GM12891 (cell line): ENCODE results near the gene VAMP8.
A peak's percentile ranks its signal among the peaks of the same experiment; 100 is the strongest.
"Not testable (repeated sequence)": the region's sequence is repeated elsewhere in the genome, so short reads cannot be mapped to it uniquely, and the experiment has no call there.

Source experiments
- DNase-seq: peaks from one replicate; pipeline ENCODE4 v3.0.0; 2011; ENCODE audit warnings: low spot score; ENCODE audit not compliant: insufficient read length
- FAIRE-seq: peaks from 2 replicates; lab custom pipeline; 2011; peaks lifted over from hg19 to GRCh38; lab: Jason Lieb, UNC
- PAX5 ChIP-seq: IDR thresholded peaks from 2 replicates; pipeline ENCODE4 v1.6.1; 2011; ENCODE audit warnings: low read length, moderate library complexity, mild to moderate bottlenecking; ENCODE audit not compliant: insufficient read depth, severe bottlenecking
- POLR2A ChIP-seq: IDR thresholded peaks from 2 replicates; pipeline ENCODE4 v1.6.1; 2011; ENCODE audit warnings: low read depth, low read length, control low read depth
- POLR2AphosphoS5 ChIP-seq: IDR thresholded peaks from 2 replicates; pipeline ENCODE4 v1.6.1; 2011; ENCODE audit warnings: low read depth, low read length, control low read depth
- POU2F2 ChIP-seq: IDR thresholded peaks from 2 replicates; pipeline ENCODE4 v1.6.1; 2011; ENCODE audit warnings: low read depth, mild to moderate bottlenecking, control low read depth, low read length, moderate library complexity
- SPI1 ChIP-seq: IDR thresholded peaks from 2 replicates; pipeline ENCODE4 v1.6.1; 2011; ENCODE audit warnings: low read depth, low read length, control low read depth
- TAF1 ChIP-seq: IDR thresholded peaks from 2 replicates; pipeline ENCODE4 v1.6.1; 2011; ENCODE audit warnings: low read depth, low read length, control low read depth

VAMP8 gene

GRCh38 chr2:85596486-85597143, 19.2 kb downstream of the VAMP8 start:
- DNase-seq (no peak), FAIRE-seq (no peak)
- no peak for TF ChIP-seq TAF1
- no peak for TF ChIP-seq POU2F2
- no peak for TF ChIP-seq PAX5
- TF ChIP-seq POLR2A = no peak
- no peak for TF ChIP-seq SPI1
- no peak for TF ChIP-seq POLR2AphosphoS5

DNA sequence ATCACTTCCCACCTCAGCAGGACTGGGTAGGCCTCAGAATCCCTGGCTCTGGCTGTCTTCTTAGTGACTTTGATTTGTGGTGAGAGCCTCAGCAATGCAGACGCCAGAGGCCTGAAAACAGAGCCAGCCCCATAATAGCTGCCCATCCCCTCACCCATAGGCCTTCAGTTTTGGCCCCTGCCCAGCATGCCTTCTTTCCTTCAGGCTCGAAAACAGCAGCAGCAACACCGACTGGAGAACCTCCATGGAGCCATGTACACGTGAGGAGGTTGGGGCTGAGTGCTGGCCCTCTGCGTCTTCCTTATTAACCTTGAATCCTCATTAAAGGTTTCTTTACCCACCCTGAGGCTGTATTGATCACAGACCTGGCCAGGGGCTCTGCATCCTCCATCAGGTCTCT, 19.9 kb downstream of the VAMP8 start:
- TF ChIP-seq TAF1 = no peak
- TF ChIP-seq POLR2AphosphoS5 = no peak
- TF ChIP-seq POU2F2 = no peak
- TF ChIP-seq SPI1 = no peak
- no peak for TF ChIP-seq PAX5
- no peak for TF ChIP-seq POLR2A
- no peak for FAIRE-seq

DNA sequence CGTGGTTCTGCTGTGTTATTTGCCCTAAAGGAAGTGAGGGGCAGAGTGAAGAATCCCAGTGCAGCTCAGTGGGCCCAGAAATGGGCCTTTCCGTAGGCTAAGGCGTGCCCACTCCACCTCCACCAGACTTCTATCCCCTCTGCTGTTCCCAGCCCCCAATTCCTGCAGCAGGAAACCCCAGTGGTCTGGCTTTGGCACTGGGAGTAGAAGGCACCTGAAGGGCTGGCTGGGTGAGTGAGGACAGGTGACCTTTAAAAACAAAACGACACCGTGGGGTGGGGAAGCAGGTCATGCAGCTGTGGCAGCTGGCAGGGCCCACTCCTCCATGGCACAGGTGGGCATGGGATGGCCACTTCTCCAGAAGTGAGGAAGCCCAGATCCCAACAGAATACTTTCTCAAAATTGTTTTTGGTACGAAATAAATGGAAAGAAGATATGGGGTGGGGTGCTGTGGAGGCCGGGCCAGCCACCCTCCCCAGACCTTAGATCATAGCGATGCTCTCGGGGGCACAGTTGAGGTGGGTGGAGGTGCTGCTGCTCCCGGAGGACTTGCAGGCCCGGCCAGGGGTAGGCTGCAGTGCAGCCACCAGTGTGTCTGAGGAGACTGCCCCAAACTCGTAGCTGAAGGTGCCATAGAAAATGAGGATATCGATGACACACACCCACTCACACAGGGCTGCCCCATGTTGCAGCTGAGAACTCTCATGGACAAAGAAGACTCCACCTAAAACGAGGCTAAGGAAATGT, 21.4 kb downstream of the VAMP8 start:
- DNase-seq = no peak
- no peak for FAIRE-seq
- no peak for TF ChIP-seq TAF1
- no peak for TF ChIP-seq POLR2AphosphoS5
- TF ChIP-seq POLR2A = no peak
- no peak for TF ChIP-seq POU2F2
- TF ChIP-seq PAX5 = no peak
- no peak for TF ChIP-seq SPI1

More for the DNA sequence above, 19.9 kb downstream of the VAMP8 start:
- DNase-seq = no peak

DNA sequence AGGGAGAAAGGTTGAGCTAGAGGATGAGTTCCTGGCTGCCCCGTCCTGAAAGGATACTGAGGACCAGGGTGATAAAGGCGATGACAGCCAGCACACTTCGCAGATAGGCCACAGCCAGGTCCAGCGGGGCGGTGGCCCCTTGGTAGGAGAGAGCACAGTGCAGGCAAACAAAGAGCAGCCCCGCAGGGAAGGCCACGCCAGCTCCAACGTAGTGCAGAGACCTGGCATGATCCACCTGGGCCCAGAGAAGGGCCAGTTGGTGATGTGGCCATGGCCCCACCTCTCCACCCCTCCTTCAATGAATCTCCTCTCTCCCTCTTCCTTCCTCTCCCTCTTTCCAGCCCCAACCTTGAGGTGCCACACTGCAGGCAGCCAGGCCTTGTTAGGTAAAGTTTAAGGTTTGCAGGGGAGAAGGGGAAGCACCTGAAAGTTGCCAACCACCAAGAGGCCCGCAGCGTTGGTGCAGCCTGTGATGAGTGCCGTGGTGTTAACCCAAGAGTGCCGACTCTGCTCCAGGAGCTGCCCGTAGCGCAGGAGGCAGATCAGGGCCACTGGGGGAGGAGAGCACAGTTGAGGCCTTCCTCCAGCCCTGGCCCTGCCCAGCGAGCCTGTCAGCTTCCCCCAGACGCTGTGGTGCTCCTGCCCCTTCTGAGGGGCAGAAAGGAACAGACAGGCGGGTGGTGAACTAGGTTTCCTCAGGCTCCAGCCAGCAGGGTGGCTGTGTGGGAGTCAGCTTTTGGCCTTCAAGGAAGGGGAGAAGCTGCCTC, 22.3 kb downstream of the VAMP8 start:
- FAIRE-seq (no peak), DNase-seq (no peak)
- TF ChIP-seq TAF1 = no peak
- 0 out of 2 replicates have a peak, but pooled peaks have one; percentile 15 for TF ChIP-seq POLR2AphosphoS5
- no peak for TF ChIP-seq POLR2A
- TF ChIP-seq POU2F2 = no peak
- no peak for TF ChIP-seq PAX5
- TF ChIP-seq SPI1 = no peak

- peak; percentile 43; the same call in 1 of the 2 replicates for TF ChIP-seq POLR2A
- no peak for TF ChIP-seq PAX5
- TF ChIP-seq POU2F2 = no peak
- no peak for TF ChIP-seq TAF1
- DNase-seq (no peak), FAIRE-seq (no peak)
Observed at GRCh38 chr2:85600235-85600575, 22.8 kb downstream of the VAMP8 start.

- DNase-seq = no peak
- no peak for TF ChIP-seq PAX5
- TF ChIP-seq POLR2AphosphoS5 = no peak
- TF ChIP-seq TAF1 = no peak
- TF ChIP-seq SPI1 = no peak
- no peak for TF ChIP-seq POLR2A
- TF ChIP-seq POU2F2 = no peak
- no peak for FAIRE-seq
Observed at GRCh38 chr2:85600951-85601770, 23.8 kb downstream of the VAMP8 start.

DNA sequence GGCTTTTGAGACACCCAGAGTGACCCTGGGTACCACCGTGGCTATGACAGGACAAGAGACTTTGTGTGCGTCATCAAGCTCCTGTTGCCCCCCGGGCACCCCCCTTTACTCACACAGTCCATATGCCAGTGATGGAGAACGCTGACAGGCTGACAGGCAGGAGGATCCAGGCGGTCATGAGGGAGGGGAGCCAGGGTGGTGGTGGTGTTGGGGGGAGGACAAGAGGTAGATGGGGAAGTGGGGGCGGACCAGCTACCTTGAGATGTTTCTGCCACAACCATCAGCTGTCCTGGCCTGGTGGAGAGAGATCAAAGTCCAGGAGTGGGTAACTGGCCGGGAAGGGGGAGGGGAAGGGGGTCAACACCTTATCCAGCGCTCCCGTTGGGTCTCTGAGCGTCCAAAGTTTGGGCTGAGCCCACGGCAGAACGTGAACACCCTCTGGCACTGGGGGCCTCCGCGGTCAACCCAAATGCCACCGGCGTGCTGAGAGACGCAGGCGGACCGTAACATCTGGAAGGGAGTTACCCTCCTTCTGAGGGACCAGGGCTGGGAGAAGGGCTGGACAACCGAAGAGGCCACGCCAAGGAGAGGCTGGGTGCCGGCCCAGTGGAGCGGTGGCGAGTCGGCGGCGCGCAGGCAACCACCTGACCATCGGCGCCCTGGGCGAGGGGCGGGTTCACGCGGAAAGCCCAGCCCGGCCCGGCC, 24.5 kb downstream of the VAMP8 start:
- no peak for TF ChIP-seq TAF1
- no peak for TF ChIP-seq POU2F2
- no peak for TF ChIP-seq POLR2A
- TF ChIP-seq POLR2AphosphoS5 = no peak; the same call in 1 of the 2 replicates
- TF ChIP-seq SPI1 = peak; percentile 27; the same call in 1 of the 2 replicates
- no peak for TF ChIP-seq PAX5
- DNase-seq (no peak), FAIRE-seq (peak; percentile 13)

GRCh38 chr2:85602476-85603234, 25.3 kb downstream of the VAMP8 start, which contains the start of gene TMEM150A:
TMEM150A (minus strand) TSS chr2:85602698; CDS start chr2:85601948, 750 bp downstream.
- no peak for TF ChIP-seq TAF1
- no peak for TF ChIP-seq POLR2A
- TF ChIP-seq POLR2AphosphoS5 = no peak; the same call in 1 of the 2 replicates
- TF ChIP-seq PAX5 = no peak
- TF ChIP-seq POU2F2 = no peak
- TF ChIP-seq SPI1 = no peak
- DNase-seq (peak; percentile 92), FAIRE-seq (peak; percentile 88)

- FAIRE-seq, DNase-seq: not testable (repeated sequence)
Observed at GRCh38 chr2:85604133-85604444, 26.7 kb downstream of the VAMP8 start.
